AG09309 (cell line): ENCODE data around the gene GYG2.
A peak's percentile ranks its signal among the peaks of the same experiment; 100 is the strongest.

ENCODE experiments used
- DNase-seq: peaks from one replicate; pipeline ENCODE4 v3.0.0-alpha.2; 2010; ENCODE audit warnings: low read depth
- H3K4me3 ChIP-seq: 2 replicates; pipeline ENCODE4 v1.5.1; 2011; ENCODE audit warnings: mild to moderate bottlenecking, low read depth, low read length, moderate library complexity; ENCODE audit not compliant: control insufficient read depth
- CTCF ChIP-seq: IDR thresholded peaks from 2 replicates; pipeline ENCODE4 v1.5.1; 2011; ENCODE audit warnings: mild to moderate bottlenecking, low read depth, low read length, inconsistent platforms; ENCODE audit not compliant: insufficient read depth, control insufficient read depth; ENCODE audit errors: missing control alignments

Gene GYG2

DNA sequence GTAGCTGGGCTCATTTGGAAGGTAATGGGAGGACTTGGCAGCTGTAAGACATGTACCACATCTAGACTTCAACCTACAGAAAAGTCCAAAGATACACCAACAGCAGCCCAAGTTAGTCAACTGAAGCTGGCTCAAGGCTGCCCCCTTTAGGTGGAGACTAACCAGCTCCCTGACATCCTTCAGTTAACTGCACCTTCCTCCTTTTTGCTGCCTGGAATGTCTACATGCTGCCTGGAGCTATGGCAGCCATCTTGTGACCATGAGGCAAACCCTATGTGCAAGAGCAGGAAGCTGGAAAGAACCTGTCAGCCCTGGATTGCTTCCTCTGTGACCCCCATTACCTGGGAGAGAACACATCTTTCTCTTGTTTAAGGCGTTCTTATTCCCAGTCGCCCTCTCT lies 74.6 kb downstream of the GYG2 start:
- no peak for DNase-seq
- TF ChIP-seq CTCF: no peak
- H3K4me3 ChIP-seq: no peak overlapping the region

GRCh38 chrX:2907295-2907694 lies 78.6 kb downstream of the GYG2 start:
- no peak for TF ChIP-seq CTCF
- DNase-seq: no peak
- H3K4me3 ChIP-seq: no peak overlapping the region

GRCh38 chrX:2908125-2908685 lies 79.5 kb downstream of the GYG2 start:
- TF ChIP-seq CTCF: no peak
- no peak overlapping the region for H3K4me3 ChIP-seq
- DNase-seq: no peak

GRCh38 chrX:2910109-2910508 lies 81.4 kb downstream of the GYG2 start:
- H3K4me3 ChIP-seq: no peak overlapping the region
- no peak for DNase-seq
- no peak for TF ChIP-seq CTCF

- DNase-seq: no peak
- TF ChIP-seq CTCF: peak; percentile 27
- H3K4me3 ChIP-seq: no peak overlapping the region
Measured at GRCh38 chrX:2913118-2913517, 84.4 kb downstream of the GYG2 start.

GRCh38 chrX:2917767-2918166 lies 89.0 kb downstream of the GYG2 start:
- TF ChIP-seq CTCF: no peak
- no peak for DNase-seq
- H3K4me3 ChIP-seq: no peak overlapping the region

DNA sequence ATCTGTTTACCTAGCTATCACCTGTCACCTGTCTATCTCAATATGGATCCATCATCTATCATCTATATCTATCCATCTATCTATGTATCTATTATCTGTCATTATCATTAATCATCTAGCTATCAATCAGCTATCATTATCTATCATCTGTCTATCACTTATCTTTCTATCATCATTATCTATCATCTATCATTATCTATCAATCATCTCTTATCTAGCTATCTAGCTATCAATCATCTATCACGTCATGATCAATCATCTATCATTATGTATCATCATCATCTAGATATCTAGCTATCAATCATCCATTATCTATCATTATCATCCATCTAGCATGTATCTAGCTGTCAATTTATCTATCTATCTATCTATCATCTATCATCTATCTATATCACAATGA lies 92.5 kb downstream of the GYG2 start:
- no peak for TF ChIP-seq CTCF
- no peak for DNase-seq
- H3K4me3 ChIP-seq: no peak overlapping the region
